Keratinocyte (primary cell): Measurements from ENCODE around the gene HMCN2. TPM values are rescaled to one million over a fixed set of nuclear protein-coding genes. Genes with fewer than 3 reads are reported as not detected.

Experiments used
- DNase-seq: peaks from one replicate; pipeline ENCODE4 v3.0.0-alpha.2; 2011; ENCODE audit warnings: low read depth, missing footprints, low spot score
- FAIRE-seq: peaks from 2 replicates; lab custom pipeline; 2011; peaks lifted over from hg19 to GRCh38; lab: Jason Lieb, UNC
- H2AFZ ChIP-seq: 2 replicates; pipeline ENCODE4 v1.6.0; 2012; ENCODE audit warnings: low read length, control low read depth, inconsistent platforms; ENCODE audit not compliant: control insufficient read depth
- H3K27ac ChIP-seq: 2 replicates; pipeline ENCODE4 v1.5.1; 2011; ENCODE audit warnings: low read length; ENCODE audit not compliant: control insufficient read depth, insufficient read depth
- H3K27me3 ChIP-seq: 3 replicates; pipeline ENCODE4 v1.6.0; 2011; ENCODE audit warnings: low read length; ENCODE audit not compliant: control insufficient read depth, insufficient read depth; ENCODE audit errors: extremely low read depth
- H3K36me3 ChIP-seq, 2 experiments: 2 replicates in 1 of 2; 3 replicates in 1 of 2; pipeline ENCODE4 v1.5.1; 2011; ENCODE audit warnings: low read length in 2 of 2, mild to moderate bottlenecking in 1 of 2; ENCODE audit not compliant: control insufficient read depth in 2 of 2, insufficient read depth in 2 of 2; ENCODE audit errors: extremely low read depth in 1 of 2
- H3K4me1 ChIP-seq: 3 replicates; pipeline ENCODE4 v1.5.1; 2011; ENCODE audit warnings: low read length; ENCODE audit not compliant: control insufficient read depth, insufficient read depth; ENCODE audit errors: extremely low read depth
- H3K4me2 ChIP-seq: 3 replicates; pipeline ENCODE4 v1.6.0; 2011; ENCODE audit warnings: low read depth, low read length; ENCODE audit not compliant: control insufficient read depth, insufficient read depth; ENCODE audit errors: extremely low read depth
- H3K4me3 ChIP-seq, 3 experiments: fragments of 200-600 bp in 1 of 3; sonication (generic) in 1 of 3; 2 replicates in 2 of 3; 3 replicates in 1 of 3; pipeline ENCODE4 v1.5.1; 2011 to 2016; ENCODE audit warnings: low read length in 3 of 3, mild to moderate bottlenecking in 3 of 3, control low read depth in 2 of 3, inconsistent platforms in 1 of 3, low read depth in 1 of 3, mixed read lengths in 1 of 3, mixed run types in 1 of 3, moderate library complexity in 1 of 3; ENCODE audit not compliant: control insufficient read depth in 2 of 3, insufficient read depth in 2 of 3; ENCODE audit errors: extremely low read depth in 1 of 3
- H3K79me2 ChIP-seq: 2 replicates; pipeline ENCODE4 v1.6.0; 2012; ENCODE audit warnings: low read length; ENCODE audit not compliant: control insufficient read depth, insufficient read depth
- H3K9ac ChIP-seq: 3 replicates; pipeline ENCODE4 v1.6.0; 2011; ENCODE audit warnings: low read length; ENCODE audit not compliant: control insufficient read depth, insufficient read depth; ENCODE audit errors: extremely low read depth
- H3K9me1 ChIP-seq: 3 replicates; pipeline ENCODE4 v1.6.0; 2011; ENCODE audit warnings: low read length; ENCODE audit not compliant: control insufficient read depth, insufficient read depth; ENCODE audit errors: extremely low read depth
- H3K9me3 ChIP-seq: 2 replicates; pipeline ENCODE4 v1.5.1; 2012; ENCODE audit warnings: low read depth, low read length; ENCODE audit not compliant: control insufficient read depth
- H4K20me1 ChIP-seq: 3 replicates; pipeline ENCODE4 v1.6.0; 2011; ENCODE audit warnings: low read length; ENCODE audit not compliant: control insufficient read depth, insufficient read depth; ENCODE audit errors: extremely low read depth
- EZH2 ChIP-seq: IDR thresholded peaks from one replicate; pipeline ENCODE4 v1.6.1; 2012; ENCODE audit warnings: inconsistent platforms, mild to moderate bottlenecking, low read length, moderate library complexity
- dilution Hi-C: fragments of 300-500 bp; cut with MboI; formaldehyde crosslinking; loops from one replicate; pipeline ENCODE4 v1.7.0; 2020; ENCODE audit warnings: low sequenced_read_pairs; ENCODE audit not compliant: extremely low pct_ligation_motif_present
- polyA plus RNA-seq, 5 experiments: library from polyadenylated mRNA; depleted of rRNA in 3 of 5; stranded (reverse) in 3 of 5; stranded (forward) in 1 of 5; unstranded in 1 of 5; fragments of >200 nt; gene quantifications; 1 replicate in 1 of 5; 2 replicates in 3 of 5; 3 replicates in 1 of 5; pipeline versions ENCODE4 v1.2.1 to v1.2.3, GENCODE V29; 2011 to 2012; ENCODE audit warnings: missing spikeins in 2 of 5, low read depth in 1 of 5, low replicate concordance in 1 of 5
- TF ChIP-seq, protein P1 (sequence below), 3 experiments: IDR thresholded peaks in 1 of 3; conservative IDR thresholded peaks in 1 of 3; optimal IDR thresholded peaks in 1 of 3; 2 replicates in 2 of 3; 3 replicates in 1 of 3; pipeline versions ENCODE3 to v1.5.1; 2011; ENCODE audit warnings: low read length in 3 of 3, mild to moderate bottlenecking in 3 of 3, moderate library complexity in 2 of 3, control low read depth in 1 of 3, inconsistent platforms in 1 of 3; ENCODE audit not compliant: insufficient read depth in 2 of 3; ENCODE audit errors: extremely low read depth in 1 of 3

HMCN2 gene
- polyA plus RNA-seq, 1 donor (not counting 4 experiments of a cell fraction or from before 2014, with no cell fraction given): not detected

DNA sequence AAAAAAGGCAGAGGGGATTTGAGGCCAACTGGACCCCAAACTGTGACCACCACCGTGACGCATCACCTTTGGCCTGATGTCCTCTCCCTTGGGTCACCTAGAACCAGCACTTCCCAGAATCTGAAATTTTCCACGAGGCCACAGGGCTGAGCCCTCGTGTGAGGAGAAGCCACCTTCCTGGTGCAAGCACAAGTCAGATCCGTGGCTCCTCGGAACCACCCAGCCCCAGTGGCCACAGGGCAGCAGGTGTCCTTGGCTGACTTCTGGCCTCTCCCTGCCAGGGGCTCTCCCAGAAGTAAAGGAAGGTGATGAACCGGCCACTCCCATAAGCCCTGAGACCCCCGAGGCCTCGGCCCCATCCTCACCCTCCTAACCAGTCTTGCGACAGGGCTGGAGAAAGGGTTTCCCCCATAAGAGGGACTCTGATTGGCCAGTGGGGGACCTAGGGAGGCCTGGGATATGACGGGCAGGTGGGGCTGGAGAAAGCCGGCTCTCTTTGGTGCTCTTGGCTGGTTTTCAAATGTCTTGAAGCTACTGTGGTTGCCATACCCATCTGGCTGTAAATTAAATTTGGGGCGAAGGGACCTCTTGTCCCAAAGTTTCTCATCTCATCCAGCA is 20.9 kb upstream of the HMCN2 start:
- Histone ChIP-seq H3K36me3 (no peaks in the 10 kb centered on the region), H2AFZ (no peak overlapping the region)
- dilution Hi-C loops: no loop called here

DNA sequence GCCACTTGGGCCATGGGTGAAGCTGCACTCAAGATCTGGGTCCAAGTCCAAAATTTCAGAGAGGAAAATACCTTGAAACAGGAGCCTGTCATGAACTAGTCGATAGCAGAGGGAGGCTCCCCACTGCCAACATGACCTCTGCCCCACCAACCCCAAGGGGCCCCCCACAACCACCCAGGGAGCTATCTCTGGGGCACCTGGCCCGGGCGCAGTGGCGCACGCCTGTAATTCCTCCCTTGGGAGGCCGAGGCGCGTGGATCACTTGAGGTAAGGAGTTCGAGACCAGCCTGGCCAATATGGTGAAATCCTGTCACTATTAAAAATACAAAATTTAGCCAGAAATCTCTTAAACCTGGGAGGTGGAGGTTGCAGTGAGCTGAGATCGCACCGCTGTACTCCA is 20.1 kb upstream of the HMCN2 start:
- Histone ChIP-seq H3K9ac (no peak overlapping the region), H3K9me1 (no peaks in the 10 kb centered on the region), H3K36me3 (no peaks in the 10 kb centered on the region), H3K79me2 (no peaks in the 10 kb centered on the region), H3K4me3 (no peak overlapping the region), H4K20me1 (no peaks in the 10 kb centered on the region), H3K9me3 (no peaks in the 10 kb centered on the region), H3K27ac (no peak overlapping the region), H3K4me2 (no peak overlapping the region), H3K4me1 (peaks cover 3% of the 10 kb centered on the region), H2AFZ (no peak overlapping the region), H3K27me3 (peaks cover 3% of the 10 kb centered on the region)
- FAIRE-seq: no peak
- DNase-seq: no peak
- dilution Hi-C loops: no loop called here
- TF ChIP-seq, protein P1, sequence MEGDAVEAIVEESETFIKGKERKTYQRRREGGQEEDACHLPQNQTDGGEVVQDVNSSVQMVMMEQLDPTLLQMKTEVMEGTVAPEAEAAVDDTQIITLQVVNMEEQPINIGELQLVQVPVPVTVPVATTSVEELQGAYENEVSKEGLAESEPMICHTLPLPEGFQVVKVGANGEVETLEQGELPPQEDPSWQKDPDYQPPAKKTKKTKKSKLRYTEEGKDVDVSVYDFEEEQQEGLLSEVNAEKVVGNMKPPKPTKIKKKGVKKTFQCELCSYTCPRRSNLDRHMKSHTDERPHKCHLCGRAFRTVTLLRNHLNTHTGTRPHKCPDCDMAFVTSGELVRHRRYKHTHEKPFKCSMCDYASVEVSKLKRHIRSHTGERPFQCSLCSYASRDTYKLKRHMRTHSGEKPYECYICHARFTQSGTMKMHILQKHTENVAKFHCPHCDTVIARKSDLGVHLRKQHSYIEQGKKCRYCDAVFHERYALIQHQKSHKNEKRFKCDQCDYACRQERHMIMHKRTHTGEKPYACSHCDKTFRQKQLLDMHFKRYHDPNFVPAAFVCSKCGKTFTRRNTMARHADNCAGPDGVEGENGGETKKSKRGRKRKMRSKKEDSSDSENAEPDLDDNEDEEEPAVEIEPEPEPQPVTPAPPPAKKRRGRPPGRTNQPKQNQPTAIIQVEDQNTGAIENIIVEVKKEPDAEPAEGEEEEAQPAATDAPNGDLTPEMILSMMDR (optimal IDR thresholded peaks at IDR 0.05 in 1 of 3, IDR thresholded peaks at IDR 0.05 in 1 of 3, conservative IDR thresholded peaks at IDR 0.05 in 1 of 3; ENCODE audit: extremely low read depth in 1 of 3, insufficient read depth in 2 of 3, low read length in 3 of 3): no peak
- no peak for TF ChIP-seq EZH2

More for the DNA sequence above, 20.9 kb upstream of the HMCN2 start:
- DNase-seq: no peak
- Histone ChIP-seq H3K9ac (no peak overlapping the region), H3K4me2 (no peak overlapping the region), H4K20me1 (no peaks in the 10 kb centered on the region), H3K27me3 (peaks cover 3% of the 10 kb centered on the region), H3K27ac (no peak overlapping the region), H3K4me1 (peaks cover 10% of the 10 kb centered on the region), H3K9me3 (no peaks in the 10 kb centered on the region), H3K79me2 (no peaks in the 10 kb centered on the region), H3K9me1 (no peaks in the 10 kb centered on the region), H3K4me3 (no peak overlapping the region)
- TF ChIP-seq EZH2: no peak
- TF ChIP-seq, protein P1 (optimal IDR thresholded peaks at IDR 0.05 in 1 of 3, IDR thresholded peaks at IDR 0.05 in 1 of 3, conservative IDR thresholded peaks at IDR 0.05 in 1 of 3; ENCODE audit: extremely low read depth in 1 of 3, insufficient read depth in 2 of 3, low read length in 3 of 3): no peak
- FAIRE-seq: no peak
